Stimulated activated CD8-positive, alpha-beta memory T cell treated with anti-CD3 and anti-CD28 coated beads, Interleukin-7, amount 100 ng/mL, for 1 hour (primary cell): ENCODE data around the gene YWHAG.
A peak's percentile ranks its signal among the peaks of the same experiment; 100 is the strongest.
"Not testable (repeated sequence)": the region's sequence is repeated elsewhere in the genome, so short reads cannot be mapped to it uniquely, and the experiment has no call there.

Experiments
- DNase-seq, 2 donors: peaks; one replicate each; pipeline ENCODE4 v3.0.0-alpha.2; 2020; ENCODE audit warnings: low read depth in 2 of 2

YWHAG gene

DNA sequence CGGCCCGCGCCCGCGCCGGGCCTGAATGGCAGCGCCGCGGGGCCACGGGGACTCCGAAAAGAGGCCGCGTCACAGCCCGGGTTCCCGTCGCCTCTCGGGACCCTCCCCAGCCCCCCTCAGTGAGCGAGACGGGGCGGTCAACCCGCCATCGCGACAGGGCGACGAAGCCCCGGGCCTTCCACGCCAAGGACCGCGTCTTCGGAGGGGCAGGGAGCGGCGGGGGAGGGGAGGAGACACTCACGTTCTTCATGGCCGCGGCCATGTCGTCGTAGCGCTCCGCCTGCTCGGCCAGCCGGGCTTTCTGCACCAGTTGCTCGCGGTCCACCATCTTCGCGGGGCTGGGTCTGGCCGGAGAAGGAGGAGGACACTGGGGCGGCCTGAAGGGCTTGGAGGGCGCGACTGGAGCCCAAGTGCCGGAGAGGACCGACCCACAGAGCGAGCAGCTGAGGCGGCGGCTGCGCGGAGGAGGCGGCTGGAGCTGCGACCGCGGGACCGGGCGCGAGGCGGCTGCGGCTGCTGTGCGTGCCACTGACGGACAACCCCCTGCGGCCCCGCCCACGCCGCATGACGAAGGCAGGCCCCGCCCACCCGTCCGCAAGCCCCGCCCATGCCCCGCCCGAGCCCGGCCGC lies at the start of gene YWHAG:
TSS of gene YWHAG (minus strand) at position 511 of the 630 bp plus-strand sequence. CDS start at position 328, 183 bp downstream.
- DNase-seq: peak; percentile 79 to 82

DNA sequence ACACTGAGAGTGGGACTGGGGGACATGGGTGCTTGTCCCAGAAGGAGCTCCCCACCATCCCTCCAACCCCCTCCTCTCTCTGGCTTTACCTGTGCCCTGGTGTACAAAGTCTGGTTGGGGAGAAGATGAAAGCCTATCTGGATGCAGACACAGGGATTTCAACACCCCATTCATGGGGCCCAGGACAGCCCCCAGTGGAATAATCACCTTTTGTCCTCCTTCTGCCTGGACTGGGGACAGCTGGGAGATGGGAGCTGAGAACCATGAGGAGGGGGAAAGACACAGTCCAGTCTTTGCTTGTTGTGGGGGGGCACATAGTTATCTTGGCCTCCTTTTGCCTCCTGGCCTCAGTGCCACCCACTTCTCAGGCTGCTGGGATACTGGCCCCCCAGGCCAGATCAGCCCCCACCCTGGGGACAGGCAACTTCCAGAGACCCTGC lies 49.4 kb upstream of the YWHAG start:
- DNase-seq: no peak

DNA sequence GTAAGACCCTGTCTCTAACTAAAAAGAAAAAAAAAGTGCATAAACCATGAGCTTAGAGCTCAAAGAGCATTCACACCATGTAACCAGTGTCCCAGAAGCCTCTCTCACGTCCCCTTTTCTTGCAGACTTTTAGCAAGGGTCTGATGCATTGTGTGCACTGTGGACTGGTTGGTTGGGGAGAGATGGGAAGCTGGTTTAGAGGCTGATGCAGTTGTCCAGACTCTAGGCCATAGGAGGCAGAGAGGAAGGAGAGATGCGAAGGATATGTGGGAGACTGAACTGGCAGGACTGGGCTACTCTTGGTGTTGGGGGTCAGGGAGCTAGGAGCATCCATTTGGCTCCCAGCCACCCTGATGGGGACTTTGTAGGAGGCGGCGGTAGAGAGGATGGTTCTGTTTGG lies 48.9 kb upstream of the YWHAG start:
- DNase-seq: no peak

DNA sequence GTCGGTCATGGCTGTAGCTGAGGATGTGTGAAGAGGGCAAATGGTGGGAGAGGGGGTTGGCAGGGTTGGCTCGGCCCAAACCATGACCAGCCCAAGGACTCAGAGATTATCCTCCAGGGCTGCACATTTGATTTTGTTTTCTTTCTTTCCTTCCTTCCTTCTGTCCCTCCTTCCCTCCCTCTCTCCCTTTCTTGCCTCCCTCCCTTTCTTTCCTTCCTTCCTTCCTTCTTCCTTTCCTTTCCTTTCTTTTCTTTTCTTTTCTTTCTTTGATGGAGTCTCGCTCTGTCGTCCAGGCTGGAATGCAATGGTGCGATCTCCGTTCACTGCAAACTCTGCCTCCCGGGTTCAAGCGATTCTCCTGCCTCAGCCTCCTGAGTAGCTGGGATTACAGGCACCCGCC lies 46.9 kb upstream of the YWHAG start:
- no peak for DNase-seq

GRCh38 chr7:76403780-76404494 lies 45.1 kb upstream of the YWHAG start:
- no peak for DNase-seq

DNA sequence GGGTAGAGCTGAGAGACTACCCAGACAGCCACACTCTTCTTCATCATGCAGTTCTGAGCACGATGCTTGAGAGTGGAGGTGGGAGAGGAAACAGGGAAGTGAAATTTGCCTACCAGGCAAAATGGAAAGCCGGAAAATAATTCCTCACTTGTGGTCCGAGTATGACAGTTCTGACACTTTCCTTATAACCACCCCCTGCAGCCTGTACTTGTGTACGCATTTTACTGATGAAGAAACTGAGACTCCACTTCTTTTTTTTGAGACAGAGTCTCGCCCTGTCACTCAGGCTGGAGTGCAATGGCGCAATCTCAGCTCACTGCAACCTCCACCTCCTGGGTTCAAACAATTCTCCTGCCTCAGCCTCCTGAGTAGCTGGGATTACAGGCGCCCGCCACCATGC lies 44.3 kb upstream of the YWHAG start:
- not testable (repeated sequence) for DNase-seq

DNA sequence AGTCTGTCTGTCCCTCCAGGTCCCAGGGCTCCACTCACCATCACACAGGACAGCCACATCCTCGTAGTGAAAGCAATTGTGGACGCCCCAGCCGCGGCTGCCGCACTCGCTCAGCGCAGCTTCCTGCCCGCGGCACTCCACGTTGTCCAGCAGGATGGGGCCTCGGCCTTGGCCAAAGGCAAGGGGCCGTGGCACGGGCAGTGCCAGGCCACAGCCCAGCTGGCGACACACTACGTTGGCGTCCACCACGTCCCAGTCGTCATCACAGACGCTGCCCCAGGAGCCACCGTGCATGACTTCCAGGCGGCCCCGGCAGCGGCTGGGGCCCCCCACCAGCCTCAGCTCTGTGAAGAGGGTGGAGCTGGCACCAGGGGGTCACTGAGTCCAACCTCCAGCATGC lies 41.5 kb upstream of the YWHAG start:
- no peak for DNase-seq

GRCh38 chr7:76397409-76398183 lies 38.8 kb upstream of the YWHAG start:
- peak; percentile 63 to 66 for DNase-seq

DNA sequence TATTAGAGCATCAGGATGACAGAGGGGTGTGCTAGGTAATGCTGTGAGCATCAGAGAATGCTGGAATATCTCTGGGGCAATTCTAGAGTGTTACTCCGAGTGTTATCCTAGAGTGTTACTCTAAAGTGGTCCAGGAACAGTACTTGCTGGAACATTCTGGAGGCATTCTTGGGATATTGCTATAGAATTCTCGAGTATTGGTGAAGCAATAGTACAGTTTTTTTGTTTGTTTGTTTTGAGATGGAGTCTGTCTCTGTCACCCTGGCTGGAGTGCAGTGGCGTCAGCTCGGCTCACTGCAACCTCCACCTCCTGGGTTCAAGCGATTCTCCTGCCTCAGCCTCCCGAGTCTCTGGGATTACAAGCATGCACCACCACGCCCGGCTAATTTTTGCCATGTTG lies 38.1 kb upstream of the YWHAG start:
- no peak for DNase-seq

DNA sequence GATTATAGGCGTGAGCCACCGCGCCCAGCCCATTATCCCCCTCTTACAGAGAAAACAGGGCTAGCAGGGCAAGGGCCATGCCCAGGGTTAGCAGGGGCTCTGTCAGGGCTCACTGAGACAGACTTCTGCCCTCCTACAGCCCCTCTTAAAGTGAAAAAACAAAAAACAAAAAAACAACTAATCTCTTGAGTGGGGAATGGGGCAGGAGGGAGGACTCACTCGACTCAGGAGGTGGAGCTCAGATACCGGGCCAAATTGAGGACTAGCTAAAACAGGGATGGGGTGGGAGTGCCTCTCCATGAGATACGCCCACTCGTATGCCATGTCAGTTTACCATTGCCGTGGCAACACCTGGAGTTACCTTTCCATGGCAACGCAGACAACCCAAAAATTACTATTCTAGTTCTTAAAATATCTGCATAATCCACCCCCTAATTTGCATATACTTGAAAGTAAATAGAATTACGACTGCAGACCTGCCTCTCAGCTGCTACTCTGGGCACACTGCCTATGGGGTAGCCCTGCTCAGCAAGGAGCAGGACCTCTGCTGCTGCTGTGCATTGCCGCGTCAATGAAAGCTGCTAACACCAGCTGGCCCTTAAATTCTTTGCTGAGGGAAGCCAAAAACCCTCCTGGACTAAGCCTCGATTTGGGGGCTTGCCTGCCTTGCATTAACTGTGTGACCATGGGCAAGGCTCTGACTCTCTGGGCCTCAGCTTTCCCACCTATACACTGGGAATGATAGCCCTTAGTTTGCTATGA lies 37.4 kb upstream of the YWHAG start:
- no peak for DNase-seq

DNA sequence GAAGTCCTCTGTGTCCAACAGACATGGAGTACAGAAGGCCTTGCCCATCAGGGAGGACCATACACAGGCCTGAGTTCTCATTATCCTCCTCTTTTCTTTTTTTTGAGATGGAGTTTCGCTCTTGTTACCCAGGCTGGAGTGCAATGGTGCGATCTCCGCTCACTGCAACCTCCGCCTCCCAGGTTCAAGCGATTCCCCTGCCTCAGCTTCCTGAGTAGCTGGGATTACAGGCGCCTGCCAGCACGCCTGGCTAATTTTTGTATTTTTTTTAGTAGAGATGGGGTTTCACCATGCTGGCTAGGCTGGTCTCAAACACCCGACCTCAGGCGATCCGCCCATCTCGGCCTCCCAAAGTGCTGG lies 36.8 kb upstream of the YWHAG start:
- DNase-seq: not testable (repeated sequence)

DNA sequence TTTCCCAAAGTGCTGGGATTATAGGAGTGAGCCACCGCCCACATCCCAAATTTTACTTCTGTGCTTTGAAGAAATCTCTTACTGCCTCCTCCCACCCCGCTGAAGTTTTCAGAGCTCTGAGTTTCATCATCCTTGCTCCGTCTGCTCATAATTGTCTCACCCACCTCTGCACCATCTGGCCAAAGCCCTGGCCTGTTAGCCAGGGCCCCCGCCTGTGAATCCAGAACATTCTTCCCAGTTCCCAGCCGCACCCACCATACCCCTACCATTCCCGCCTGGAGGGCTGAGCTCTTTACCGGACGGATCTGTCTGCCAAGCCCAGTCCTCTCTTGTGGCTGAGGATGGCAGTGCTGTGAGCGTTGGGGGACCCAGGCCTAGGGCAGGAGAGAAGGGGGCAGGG lies 36.2 kb upstream of the YWHAG start:
- no peak for DNase-seq

DNA sequence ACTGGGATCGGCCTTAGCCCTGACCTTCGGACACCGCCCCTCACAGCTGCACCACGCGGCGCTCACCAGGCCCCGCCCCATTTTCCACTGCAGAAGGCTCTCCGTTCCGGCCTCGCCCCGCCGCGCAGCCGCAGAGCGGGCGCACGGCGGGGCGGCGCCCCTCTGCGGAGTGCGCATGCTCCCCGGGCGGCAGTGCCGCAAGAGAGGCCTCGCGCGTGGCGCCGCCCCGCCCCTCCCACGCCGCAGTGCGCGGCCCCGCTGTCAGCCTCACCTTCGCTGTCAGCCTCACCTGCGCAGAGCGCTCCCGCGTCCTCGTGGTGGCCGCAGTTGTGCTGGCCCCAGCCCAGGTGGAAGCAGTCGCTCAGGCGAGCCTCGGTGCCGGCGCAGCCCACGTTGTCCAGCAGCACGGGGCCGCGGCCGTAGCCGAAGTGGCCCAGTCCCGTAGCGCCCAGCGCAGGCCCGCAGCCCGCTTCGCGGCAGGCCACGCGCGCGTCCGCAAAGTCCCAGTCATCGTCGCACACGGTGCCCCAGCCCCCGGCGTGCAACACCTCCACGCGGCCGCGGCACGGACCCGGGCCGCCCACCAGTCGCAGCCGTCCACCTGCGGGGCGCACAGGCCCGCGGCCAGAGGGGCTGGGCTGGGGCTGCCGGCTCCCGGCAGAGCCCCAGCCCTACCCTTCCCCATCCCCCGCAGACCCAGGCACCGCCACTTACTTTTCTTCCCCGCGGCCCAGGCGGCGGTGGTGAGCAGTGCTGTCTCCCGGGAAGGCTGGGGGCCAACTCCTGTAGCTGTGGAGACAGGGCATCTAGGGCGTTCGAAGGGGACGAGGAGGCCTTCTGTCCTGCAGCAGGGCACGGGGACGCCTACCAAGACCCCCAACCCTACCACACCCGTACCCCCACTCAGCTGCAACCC lies 34.6 kb upstream of the YWHAG start:
- DNase-seq: peak; percentile 77 to 82

DNA sequence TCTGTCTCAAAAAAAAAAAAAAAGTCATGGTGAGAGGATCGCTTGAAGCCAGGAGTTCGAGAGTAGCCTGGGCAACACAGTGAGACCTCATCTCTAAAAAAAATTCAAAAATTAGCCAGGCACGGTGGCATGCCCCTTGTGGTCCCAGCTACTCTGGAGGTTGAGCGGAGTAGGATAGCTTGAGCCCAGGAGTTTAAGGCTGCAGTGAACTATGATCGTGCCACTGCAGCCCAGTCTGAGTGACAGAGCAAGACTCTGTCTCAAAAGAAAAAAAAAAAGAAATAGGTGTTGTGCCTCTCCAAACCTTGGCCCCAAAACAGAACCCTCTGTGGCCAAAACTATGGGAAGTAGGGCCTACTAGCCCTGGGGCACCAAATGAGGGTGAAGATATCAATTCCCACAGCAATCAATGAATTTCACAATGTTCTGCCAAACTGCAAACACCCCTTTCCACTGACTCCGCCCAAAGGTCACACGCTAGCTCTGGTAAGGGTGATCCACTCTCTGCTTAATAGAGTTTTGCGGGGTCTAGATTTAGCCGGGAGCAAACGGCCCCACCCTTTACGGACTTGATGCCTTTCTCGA lies 33.8 kb upstream of the YWHAG start:
- DNase-seq: no peak

- DNase-seq: no peak
Measured at GRCh38 chr7:76390092-76390491, 31.3 kb upstream of the YWHAG start.

GRCh38 chr7:76387789-76388188 lies 29.0 kb upstream of the YWHAG start:
- not testable (repeated sequence) for DNase-seq

DNA sequence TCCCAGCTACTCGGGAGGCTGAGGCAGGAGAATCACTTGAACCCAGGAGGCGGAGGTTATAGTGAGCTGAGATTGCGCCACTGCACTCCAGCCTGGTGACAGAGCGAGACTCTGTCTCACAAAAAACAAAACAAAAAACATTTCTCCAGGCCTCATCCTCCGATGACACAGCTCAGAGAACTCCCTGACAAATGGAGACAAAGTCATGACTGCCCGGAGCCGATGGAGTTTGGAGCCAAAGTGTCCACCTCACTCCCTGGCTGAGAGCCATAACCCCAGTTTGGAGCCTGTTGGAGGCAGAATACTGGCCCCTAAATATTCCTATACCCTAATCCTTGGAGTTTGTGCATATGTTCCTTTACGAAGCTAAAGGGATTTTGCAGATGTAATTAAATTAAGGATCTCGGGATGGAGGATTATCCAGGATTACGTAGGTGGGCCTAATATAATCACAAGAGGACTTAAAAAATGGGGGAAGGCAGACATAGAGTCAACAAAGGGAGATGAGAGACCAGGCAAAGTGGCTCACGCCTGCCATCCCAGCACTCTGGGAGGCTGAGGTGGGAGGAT lies 28.0 kb upstream of the YWHAG start:
- no peak for DNase-seq

GRCh38 chr7:76383089-76383944 lies 24.5 kb upstream of the YWHAG start:
- DNase-seq: no peak

- no peak for DNase-seq
Measured at GRCh38 chr7:76381814-76382213, 23.0 kb upstream of the YWHAG start.
